Fibroblast of lung (primary cell): ENCODE data around the gene ALOXE3.

Source experiments
- CTCF ChIP-seq, 2 donors: IDR thresholded peaks in 1 of 2; conservative IDR thresholded peaks in 1 of 2; 1 replicate in 1 of 2; 2 replicates in 1 of 2; pipeline ENCODE4 v1.5.1; 2011 to 2012; ENCODE audit warnings: low read length in 2 of 2, control low read depth in 1 of 2, inconsistent platforms in 1 of 2, low read depth in 1 of 2, mild to moderate bottlenecking in 1 of 2
- EZH2 ChIP-seq: IDR thresholded peaks from 2 replicates; pipeline ENCODE4 v1.5.1; 2012; ENCODE audit warnings: low read length, control low read depth, mild to moderate bottlenecking; ENCODE audit errors: missing control alignments

- TF ChIP-seq CTCF (conservative IDR thresholded peaks at IDR 0.05 in 1 of 2, IDR thresholded peaks at IDR 0.05 in 1 of 2; ENCODE audit: low read depth in 1 of 2, low read length in 2 of 2) (no peak), EZH2 (no peak)
Measured at GRCh38 chr17:8048736-8049135, 69.6 kb downstream of the ALOXE3 start.
